ENCODE data around the gene MBNL1. TPM values are rescaled to one million over a fixed set of nuclear protein-coding genes. Genes with fewer than 3 reads are reported as not detected.
"Not testable (repeated sequence)": the region's sequence is repeated elsewhere in the genome, so short reads cannot be mapped to it uniquely, and the experiment has no call there.

MBNL1 gene
- total RNA-seq, 1 experiment from 2014 or later = 130 TPM

- no peak for DNase-seq (ENCODE audit: extremely low read depth, low read depth)
Observed at GRCh38 chr3:152391671-152392070, 122.9 kb downstream of the MBNL1 start.

GRCh38 chr3:152392272-152392880, 123.6 kb downstream of the MBNL1 start:
- DNase-seq (ENCODE audit: extremely low read depth, low read depth) = no peak

GRCh38 chr3:152394246-152394645, 125.5 kb downstream of the MBNL1 start:
- DNase-seq (ENCODE audit: extremely low read depth, low read depth) = no peak

GRCh38 chr3:152395764-152396163, 127.0 kb downstream of the MBNL1 start:
- no peak for DNase-seq (ENCODE audit: extremely low read depth, low read depth)

- DNase-seq (ENCODE audit: extremely low read depth, low read depth) = no peak
Observed at GRCh38 chr3:152396867-152397266, 128.1 kb downstream of the MBNL1 start.

- not testable (repeated sequence) for DNase-seq (ENCODE audit: extremely low read depth, low read depth)
Observed at GRCh38 chr3:152397348-152397747, 128.6 kb downstream of the MBNL1 start.

- no peak for DNase-seq (ENCODE audit: extremely low read depth, low read depth)
Observed at GRCh38 chr3:152398495-152398894, 129.8 kb downstream of the MBNL1 start.

- DNase-seq (ENCODE audit: extremely low read depth, low read depth) = no peak
Observed at GRCh38 chr3:152399374-152399773, 130.6 kb downstream of the MBNL1 start.

GRCh38 chr3:152400887-152401286, 132.2 kb downstream of the MBNL1 start:
- no peak for DNase-seq (ENCODE audit: extremely low read depth, low read depth)

- DNase-seq (ENCODE audit: extremely low read depth, low read depth) = no peak
Observed at GRCh38 chr3:152402695-152403451, 134.1 kb downstream of the MBNL1 start.

- no peak for DNase-seq (ENCODE audit: extremely low read depth, low read depth)
Observed at GRCh38 chr3:152403632-152404066, 134.9 kb downstream of the MBNL1 start.

- DNase-seq (ENCODE audit: extremely low read depth, low read depth) = no peak
Observed at GRCh38 chr3:152404976-152405375, 136.2 kb downstream of the MBNL1 start.

GRCh38 chr3:152405915-152406802, 137.4 kb downstream of the MBNL1 start:
- peak; percentile 72 for DNase-seq (ENCODE audit: extremely low read depth, low read depth)

GRCh38 chr3:152413240-152413639, 144.5 kb downstream of the MBNL1 start:
- DNase-seq (ENCODE audit: extremely low read depth, low read depth) = no peak

- DNase-seq (ENCODE audit: extremely low read depth, low read depth) = no peak
Observed at GRCh38 chr3:152416808-152417580, 148.3 kb downstream of the MBNL1 start.

GRCh38 chr3:152419748-152420147, 151.0 kb downstream of the MBNL1 start:
- no peak for DNase-seq (ENCODE audit: extremely low read depth, low read depth)

- no peak for DNase-seq (ENCODE audit: extremely low read depth, low read depth)
Observed at GRCh38 chr3:152421162-152421561, 152.4 kb downstream of the MBNL1 start.

- no peak for DNase-seq (ENCODE audit: extremely low read depth, low read depth)
Observed at GRCh38 chr3:152426393-152426792, 157.7 kb downstream of the MBNL1 start.

GRCh38 chr3:152428577-152428976, 159.8 kb downstream of the MBNL1 start:
- DNase-seq (ENCODE audit: extremely low read depth, low read depth) = no peak

GRCh38 chr3:152430223-152431002, 161.7 kb downstream of the MBNL1 start:
- no peak for DNase-seq (ENCODE audit: extremely low read depth, low read depth)

Measured in NCI-H460 (cell line).